ENCODE results near the gene RMP24.

The RMP24 gene

DNA sequence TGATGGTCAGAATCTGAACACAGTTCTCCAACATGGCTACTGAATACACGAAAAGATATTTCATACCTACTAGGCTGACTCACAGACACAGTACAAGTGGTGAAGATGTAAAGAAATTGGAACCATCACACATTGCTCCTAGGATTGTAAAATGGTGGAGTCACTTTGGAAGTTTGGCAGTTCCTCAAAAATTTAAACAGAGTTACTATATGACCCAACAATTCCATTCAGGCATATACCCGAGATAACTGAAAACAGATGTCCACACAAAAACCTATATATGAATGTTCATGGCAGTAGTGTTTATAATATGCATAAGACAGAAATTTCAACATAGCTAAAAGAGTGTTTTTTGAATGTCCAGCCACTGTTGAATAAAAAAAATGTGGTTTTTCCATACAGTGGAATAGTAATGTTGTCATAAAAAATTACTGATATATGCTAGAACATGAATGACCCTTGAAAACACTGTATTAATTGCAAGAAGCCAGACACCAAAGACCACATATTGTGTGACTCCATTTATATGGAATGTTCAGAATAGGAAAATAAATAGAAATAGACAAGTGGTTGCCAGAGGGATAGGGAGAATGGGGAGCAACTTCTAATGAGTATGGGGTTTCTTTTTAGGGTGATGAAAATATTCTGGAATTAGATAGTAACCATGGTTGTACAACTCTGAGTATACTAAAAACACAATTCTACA lies 10.1 kb downstream of the RMP24 start:
- Histone ChIP-seq H3K27me3 (no peaks in the 10 kb centered on the region), H3K4me3 (no peak overlapping the region), H3K9me3 (no peaks in the 10 kb centered on the region), H3K36me3 (peaks cover 30% of the 10 kb centered on the region), H3K27ac (no peak overlapping the region), H3K4me1 (no peaks in the 10 kb centered on the region)
- TF ChIP-seq CTCF (IDR thresholded peaks at IDR 0.05) = no peak
- DNase-seq (ENCODE audit: low spot score) = no peak

DNA sequence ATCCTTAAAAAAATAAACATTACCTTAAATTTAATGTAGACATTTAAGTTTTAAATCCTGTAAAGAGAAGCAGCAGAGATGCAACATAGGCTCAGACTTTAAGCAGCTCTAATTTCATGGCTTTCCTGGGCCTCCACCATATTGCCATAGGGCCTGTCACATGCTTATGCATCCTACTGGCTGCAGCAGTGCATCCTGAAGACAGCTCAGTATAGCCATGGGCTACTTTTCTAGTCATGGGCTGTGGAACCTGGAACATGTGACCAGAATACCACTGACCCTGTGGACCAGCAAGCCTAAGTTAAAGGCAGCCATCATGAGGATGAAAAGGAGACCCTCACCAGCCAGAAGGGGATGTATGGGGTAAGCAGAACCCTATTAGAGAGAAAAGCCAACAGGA lies 10.7 kb downstream of the RMP24 start:
- Histone ChIP-seq H3K27me3 (no peaks in the 10 kb centered on the region), H3K9me3 (no peaks in the 10 kb centered on the region), H3K4me3 (no peak overlapping the region), H3K27ac (no peak overlapping the region), H3K36me3 (peaks cover 24% of the 10 kb centered on the region), H3K4me1 (no peaks in the 10 kb centered on the region)
- no peak for DNase-seq (ENCODE audit: low spot score)
- no peak for TF ChIP-seq CTCF (IDR thresholded peaks at IDR 0.05)

DNA sequence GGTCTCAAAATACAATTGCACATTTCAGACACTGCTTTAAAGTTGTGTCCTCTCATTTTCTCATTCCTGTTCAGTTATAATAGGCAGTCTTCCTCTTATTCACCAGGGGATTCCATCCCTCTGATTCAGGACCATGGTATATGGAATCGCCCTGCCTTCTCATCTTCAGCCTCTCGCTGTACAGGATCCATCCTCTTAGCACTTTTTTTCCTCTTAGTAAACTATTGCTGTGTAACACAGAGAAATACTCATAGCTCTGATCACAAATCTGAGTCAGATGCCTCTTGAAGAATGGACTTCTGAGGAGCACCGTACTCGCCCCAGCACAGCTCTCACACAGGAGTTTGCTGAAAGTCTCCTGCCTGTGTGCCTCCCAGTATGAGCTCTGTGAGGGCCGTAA lies 11.3 kb downstream of the RMP24 start:
- no peaks in the 10 kb centered on the region for H3K27me3 ChIP-seq
- H3K36me3 ChIP-seq = peaks cover 17% of the 10 kb centered on the region

GRCh38 chr18:35991696-35992095 lies 19.2 kb downstream of the RMP24 start:
- H3K9me3 ChIP-seq = no peaks in the 10 kb centered on the region
- H3K27ac ChIP-seq = no peak overlapping the region
- no peaks in the 10 kb centered on the region for H3K36me3 ChIP-seq
- no peaks in the 10 kb centered on the region for H3K4me1 ChIP-seq
- H3K27me3 ChIP-seq = no peaks in the 10 kb centered on the region
- H3K4me3 ChIP-seq = no peak overlapping the region
- TF ChIP-seq CTCF (IDR thresholded peaks at IDR 0.05) = no peak
- no peak for DNase-seq (ENCODE audit: low spot score)

More for the DNA sequence above, 11.3 kb downstream of the RMP24 start:
- no peak for TF ChIP-seq CTCF (IDR thresholded peaks at IDR 0.05)
- Histone ChIP-seq H3K4me1 (no peaks in the 10 kb centered on the region), H3K4me3 (no peak overlapping the region), H3K27ac (no peak overlapping the region), H3K9me3 (no peaks in the 10 kb centered on the region)
- no peak for DNase-seq (ENCODE audit: low spot score)

- no peak overlapping the region for H3K4me3 ChIP-seq
- no peak for DNase-seq (ENCODE audit: low spot score)
- no peak for TF ChIP-seq CTCF (IDR thresholded peaks at IDR 0.05)
- H3K4me1 ChIP-seq = no peaks in the 10 kb centered on the region
- H3K27me3 ChIP-seq = no peaks in the 10 kb centered on the region
- H3K36me3 ChIP-seq = no peaks in the 10 kb centered on the region
- no peaks in the 10 kb centered on the region for H3K9me3 ChIP-seq
- no peak overlapping the region for H3K27ac ChIP-seq
These were observed 20.5 kb downstream of the RMP24 start for GRCh38 chr18:35993013-35993412.

GRCh38 chr18:35998967-35999366 lies 26.5 kb downstream of the RMP24 start:
- Histone ChIP-seq H3K27ac (no peak overlapping the region), H3K4me3 (no peak overlapping the region), H3K27me3 (no peaks in the 10 kb centered on the region), H3K36me3 (no peaks in the 10 kb centered on the region), H3K9me3 (no peaks in the 10 kb centered on the region), H3K4me1 (no peaks in the 10 kb centered on the region)
- DNase-seq (ENCODE audit: low spot score) = no peak
- TF ChIP-seq CTCF (IDR thresholded peaks at IDR 0.05) = peak in 1 of 2 donors; percentile 20

All from right atrium auricular region (tissue), 2 donors.